DND-41 (cell line): ENCODE data around the gene IGFBP4.

ENCODE experiments used
- ATAC-seq: fragments of 200-7000 bp; cut with Tn5 transposase; 3 replicates; pipeline ENCODE4 v1.9.1; 2021; ENCODE audit warnings: low read depth; ENCODE audit not compliant: insufficient read depth
- DNase-seq: peaks from one replicate; pipeline ENCODE4 v3.0.0-alpha.2; 2020
- H2AFZ ChIP-seq: 2 replicates; pipeline ENCODE4 v1.6.0; 2012; ENCODE audit warnings: low read depth, low read length
- H3K27ac ChIP-seq: 2 replicates; pipeline ENCODE4 v1.5.1; 2012; ENCODE audit warnings: low read length, inconsistent platforms
- H3K27me3 ChIP-seq: fragments of 200-600 bp; sonication (generic); 2 replicates; pipeline ENCODE4 v1.6.0; 2012; ENCODE audit warnings: low read length, mild to moderate bottlenecking, inconsistent platforms; ENCODE audit not compliant: insufficient read depth, poor library complexity
- H3K36me3 ChIP-seq: 2 replicates; pipeline ENCODE4 v1.5.1; 2012; ENCODE audit warnings: low read length, inconsistent platforms; ENCODE audit not compliant: insufficient read depth
- H3K4me1 ChIP-seq: 2 replicates; pipeline ENCODE4 v1.5.1; 2012; ENCODE audit warnings: mild to moderate bottlenecking, low read length; ENCODE audit not compliant: insufficient read depth
- H3K4me2 ChIP-seq: 2 replicates; pipeline ENCODE4 v1.6.0; 2012; ENCODE audit warnings: mild to moderate bottlenecking, moderate library complexity, low read length, inconsistent platforms; ENCODE audit not compliant: insufficient read depth
- H3K4me3 ChIP-seq, 2 experiments: fragments of 200-600 bp in 1 of 2; shearing (Covaris generic) in 1 of 2; 2 replicates each; pipeline ENCODE4 v1.5.1; 2012 to 2016; ENCODE audit warnings: inconsistent platforms in 2 of 2, low read length in 2 of 2, mild to moderate bottlenecking in 2 of 2, low read depth in 1 of 2, moderate library complexity in 1 of 2
- H3K79me2 ChIP-seq: 2 replicates; pipeline ENCODE4 v1.6.0; 2012; ENCODE audit warnings: low read length, inconsistent platforms; ENCODE audit not compliant: insufficient read depth
- H3K9ac ChIP-seq: 2 replicates; pipeline ENCODE4 v1.6.0; 2012; ENCODE audit warnings: low read depth, mild to moderate bottlenecking, inconsistent platforms, low read length, moderate library complexity
- H3K9me3 ChIP-seq: 2 replicates; pipeline ENCODE4 v1.5.1; 2012; ENCODE audit warnings: low read length, moderate library complexity, mild to moderate bottlenecking, inconsistent platforms; ENCODE audit not compliant: insufficient read depth, severe bottlenecking
- H4K20me1 ChIP-seq: 2 replicates; pipeline ENCODE4 v1.6.0; 2012; ENCODE audit warnings: low read length; ENCODE audit not compliant: insufficient read depth
- EZH2 ChIP-seq: IDR thresholded peaks from 3 replicates; pipeline ENCODE4 v1.6.1; 2012; ENCODE audit warnings: borderline replicate concordance, low read depth, mild to moderate bottlenecking, moderate library complexity, low read length, inconsistent platforms; ENCODE audit not compliant: severe bottlenecking
- TF ChIP-seq, protein P1 (sequence below): IDR thresholded peaks from 2 replicates; pipeline ENCODE4 v1.5.1; 2012; ENCODE audit warnings: borderline replicate concordance, low read length, moderate library complexity, mild to moderate bottlenecking; ENCODE audit not compliant: poor library complexity, severe bottlenecking; ENCODE audit errors: extremely low read depth

IGFBP4 gene

GRCh38 chr17:40425741-40426140 is 17.5 kb upstream of the IGFBP4 start:
- Histone ChIP-seq H3K4me3 (no peak overlapping the region), H3K79me2 (no peaks in the 10 kb centered on the region), H2AFZ (no peak overlapping the region), H3K36me3 (no peaks in the 10 kb centered on the region), H3K27me3 (no peaks in the 10 kb centered on the region), H3K9ac (no peak overlapping the region), H3K27ac (peak overlapping the region; percentile 47), H3K4me1 (peaks cover 25% of the 10 kb centered on the region), H3K4me2 (no peak overlapping the region), H3K9me3 (no peaks in the 10 kb centered on the region), H4K20me1 (0 out of 2 replicates have a peak, but pooled peaks cover 3% of the 10 kb centered on the region)
- TF ChIP-seq EZH2 = no peak
- TF ChIP-seq, protein P1, sequence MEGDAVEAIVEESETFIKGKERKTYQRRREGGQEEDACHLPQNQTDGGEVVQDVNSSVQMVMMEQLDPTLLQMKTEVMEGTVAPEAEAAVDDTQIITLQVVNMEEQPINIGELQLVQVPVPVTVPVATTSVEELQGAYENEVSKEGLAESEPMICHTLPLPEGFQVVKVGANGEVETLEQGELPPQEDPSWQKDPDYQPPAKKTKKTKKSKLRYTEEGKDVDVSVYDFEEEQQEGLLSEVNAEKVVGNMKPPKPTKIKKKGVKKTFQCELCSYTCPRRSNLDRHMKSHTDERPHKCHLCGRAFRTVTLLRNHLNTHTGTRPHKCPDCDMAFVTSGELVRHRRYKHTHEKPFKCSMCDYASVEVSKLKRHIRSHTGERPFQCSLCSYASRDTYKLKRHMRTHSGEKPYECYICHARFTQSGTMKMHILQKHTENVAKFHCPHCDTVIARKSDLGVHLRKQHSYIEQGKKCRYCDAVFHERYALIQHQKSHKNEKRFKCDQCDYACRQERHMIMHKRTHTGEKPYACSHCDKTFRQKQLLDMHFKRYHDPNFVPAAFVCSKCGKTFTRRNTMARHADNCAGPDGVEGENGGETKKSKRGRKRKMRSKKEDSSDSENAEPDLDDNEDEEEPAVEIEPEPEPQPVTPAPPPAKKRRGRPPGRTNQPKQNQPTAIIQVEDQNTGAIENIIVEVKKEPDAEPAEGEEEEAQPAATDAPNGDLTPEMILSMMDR = no peak
- DNase-seq (no peak), ATAC-seq (peak; percentile 16; the same call in 1 of the 3 replicates)

- 0 out of 2 replicates have a peak, but pooled peaks cover 3% of the 10 kb centered on the region for H4K20me1 ChIP-seq
- no peaks in the 10 kb centered on the region for H3K27me3 ChIP-seq
- no peaks in the 10 kb centered on the region for H3K36me3 ChIP-seq
- H3K4me3 ChIP-seq = no peak overlapping the region
- H3K4me1 ChIP-seq = peaks cover 25% of the 10 kb centered on the region
- H2AFZ ChIP-seq = no peak overlapping the region
- peak overlapping the region; percentile 63 for H3K27ac ChIP-seq
- TF ChIP-seq, protein P1 = peak; percentile 23
- no peak for TF ChIP-seq EZH2
- DNase-seq (peak; percentile 52), ATAC-seq (peak; percentile 98)
- no peak overlapping the region; the same call in 1 of the 2 replicates for H3K4me2 ChIP-seq
- no peaks in the 10 kb centered on the region for H3K79me2 ChIP-seq
- no peak overlapping the region for H3K9ac ChIP-seq
- H3K9me3 ChIP-seq = no peaks in the 10 kb centered on the region
Observed at GRCh38 chr17:40427002-40427491, 16.2 kb upstream of the IGFBP4 start.

GRCh38 chr17:40430272-40431230 is 12.7 kb upstream of the IGFBP4 start:
- ATAC-seq (no peak), DNase-seq (no peak)
- TF ChIP-seq EZH2 = no peak
- TF ChIP-seq, protein P1 = no peak
- H3K27ac ChIP-seq = no peak overlapping the region
- peaks cover 24% of the 10 kb centered on the region for H3K4me1 ChIP-seq
- 0 out of 2 replicates have a peak, but pooled peaks cover 3% of the 10 kb centered on the region for H4K20me1 ChIP-seq
- no peak overlapping the region for H3K4me3 ChIP-seq
- H3K4me2 ChIP-seq = no peak overlapping the region
- no peaks in the 10 kb centered on the region for H3K79me2 ChIP-seq
- no peaks in the 10 kb centered on the region for H3K27me3 ChIP-seq
- no peaks in the 10 kb centered on the region for H3K9me3 ChIP-seq
- no peak overlapping the region for H3K9ac ChIP-seq
- H2AFZ ChIP-seq = no peak overlapping the region
- H3K36me3 ChIP-seq = no peaks in the 10 kb centered on the region
